PFSK-1 (cell line): ENCODE results near the gene TAF5L.
A peak's percentile ranks its signal among the peaks of the same experiment; 100 is the strongest.

Experiments
- FOXP2 ChIP-seq: optimal IDR thresholded peaks from 2 replicates; pipeline ENCODE3; 2011; ENCODE audit warnings: borderline replicate concordance, control low read depth, inconsistent platforms; ENCODE audit not compliant: insufficient read depth; ENCODE audit errors: extremely low read length, extremely low read depth
- POLR2AphosphoS5 ChIP-seq: IDR thresholded peaks from 2 replicates; pipeline ENCODE4 v1.6.1; 2012; ENCODE audit warnings: low read depth, mild to moderate bottlenecking, control low read depth, low read length, moderate library complexity
- REST ChIP-seq, 2 experiments: IDR thresholded peaks; 2 replicates each; pipeline versions ENCODE4 v1.6.1 to v1.8.0; 2011 to 2012; ENCODE audit warnings: low read depth in 2 of 2, low read length in 2 of 2, control low read depth in 1 of 2, inconsistent platforms in 1 of 2, mild to moderate bottlenecking in 1 of 2, moderate library complexity in 1 of 2; ENCODE audit not compliant: insufficient read depth in 1 of 2
- SIN3A ChIP-seq: IDR thresholded peaks from 2 replicates; pipeline ENCODE4 v1.6.1; 2012; ENCODE audit warnings: mild to moderate bottlenecking, low read length, moderate library complexity, borderline replicate concordance; ENCODE audit not compliant: insufficient read depth
- TAF1 ChIP-seq: IDR thresholded peaks from 2 replicates; pipeline ENCODE4 v1.6.1; 2012; ENCODE audit warnings: low read length, control low read depth, borderline replicate concordance; ENCODE audit not compliant: insufficient read depth

- TF ChIP-seq REST (IDR thresholded peaks at IDR 0.05; ENCODE audit: insufficient read depth in 1 of 2, low read depth in 2 of 2, low read length in 2 of 2), result no peak
- TF ChIP-seq POLR2AphosphoS5, result 0 out of 2 replicates have a peak, but pooled peaks have one; percentile 26
- no peak for TF ChIP-seq SIN3A
- peak; percentile 50; the same call in 1 of the 2 replicates for TF ChIP-seq TAF1
- peak; percentile 68 for TF ChIP-seq FOXP2
These were observed 46.8 kb downstream of the TAF5L start for GRCh38 chr1:229579059-229579673.
